ENCODE results near the gene BARD1.

BARD1 gene

GRCh38 chr2:214716811-214717560 is 92.5 kb downstream of the BARD1 start:
- Histone ChIP-seq H3K36me3 (ENCODE audit: control insufficient read depth, insufficient read depth, low read length) (no peaks in the 10 kb centered on the region), H3K4me3 (replicated peaks; ENCODE audit: low read depth, low read length) (no peak overlapping the region), H3K27me3 (replicated peaks; ENCODE audit: control insufficient read depth, insufficient read depth, low read length) (no peaks in the 10 kb centered on the region)
- DNase-seq (ENCODE audit: extremely low read depth, insufficient read length): no peak
- TF ChIP-seq CTCF (IDR thresholded peaks at IDR 0.05; ENCODE audit: insufficient read depth, low read length, poor library complexity, severe bottlenecking): no peak

GRCh38 chr2:214715025-214715424 is 94.5 kb downstream of the BARD1 start:
- TF ChIP-seq CTCF (IDR thresholded peaks at IDR 0.05; ENCODE audit: insufficient read depth, low read length, poor library complexity, severe bottlenecking): no peak
- Histone ChIP-seq H3K4me3 (replicated peaks; ENCODE audit: low read depth, low read length) (no peak overlapping the region), H3K36me3 (ENCODE audit: control insufficient read depth, insufficient read depth, low read length) (no peaks in the 10 kb centered on the region), H3K27me3 (replicated peaks; ENCODE audit: control insufficient read depth, insufficient read depth, low read length) (no peaks in the 10 kb centered on the region)
- no peak for DNase-seq (ENCODE audit: extremely low read depth, insufficient read length)

- Histone ChIP-seq H3K27me3 (replicated peaks; ENCODE audit: control insufficient read depth, insufficient read depth, low read length) (no peaks in the 10 kb centered on the region), H3K4me3 (replicated peaks; ENCODE audit: low read depth, low read length) (no peak overlapping the region), H3K36me3 (ENCODE audit: control insufficient read depth, insufficient read depth, low read length) (no peaks in the 10 kb centered on the region)
- DNase-seq (ENCODE audit: extremely low read depth, insufficient read length): no peak
- no peak for TF ChIP-seq CTCF (IDR thresholded peaks at IDR 0.05; ENCODE audit: insufficient read depth, low read length, poor library complexity, severe bottlenecking)
Observed at GRCh38 chr2:214713080-214713830, 96.2 kb downstream of the BARD1 start.

- Histone ChIP-seq H3K4me3 (replicated peaks; ENCODE audit: low read depth, low read length) (no peak overlapping the region), H3K36me3 (ENCODE audit: control insufficient read depth, insufficient read depth, low read length) (no peaks in the 10 kb centered on the region), H3K27me3 (replicated peaks; ENCODE audit: control insufficient read depth, insufficient read depth, low read length) (no peaks in the 10 kb centered on the region)
- no peak for DNase-seq (ENCODE audit: extremely low read depth, insufficient read length)
- no peak for TF ChIP-seq CTCF (IDR thresholded peaks at IDR 0.05; ENCODE audit: insufficient read depth, low read length, poor library complexity, severe bottlenecking)
Observed at GRCh38 chr2:214710729-214711128, 98.8 kb downstream of the BARD1 start.

- no peak for TF ChIP-seq CTCF (IDR thresholded peaks at IDR 0.05; ENCODE audit: insufficient read depth, low read length, poor library complexity, severe bottlenecking)
- DNase-seq (ENCODE audit: extremely low read depth, insufficient read length): no peak
Observed at GRCh38 chr2:214706986-214707385, 102.5 kb downstream of the BARD1 start.

More at GRCh38 chr2:214706986-214707385, 102.5 kb downstream of the BARD1 start:
- Histone ChIP-seq H3K36me3 (ENCODE audit: control insufficient read depth, insufficient read depth, low read length) (no peaks in the 10 kb centered on the region), H3K27me3 (replicated peaks; ENCODE audit: control insufficient read depth, insufficient read depth, low read length) (no peaks in the 10 kb centered on the region), H3K4me3 (replicated peaks; ENCODE audit: low read depth, low read length) (no peak overlapping the region)

Measured in GM06990 (cell line).